ENCODE results near the gene TMEM260. TPM values are rescaled to one million over a fixed set of nuclear protein-coding genes. Genes with fewer than 3 reads are reported as not detected.
"Not testable (repeated sequence)": the region's sequence is repeated elsewhere in the genome, so short reads cannot be mapped to it uniquely, and the experiment has no call there.

The TMEM260 gene
- total RNA-seq, 1 donor from 2014 or later = 17.9 TPM

DNA sequence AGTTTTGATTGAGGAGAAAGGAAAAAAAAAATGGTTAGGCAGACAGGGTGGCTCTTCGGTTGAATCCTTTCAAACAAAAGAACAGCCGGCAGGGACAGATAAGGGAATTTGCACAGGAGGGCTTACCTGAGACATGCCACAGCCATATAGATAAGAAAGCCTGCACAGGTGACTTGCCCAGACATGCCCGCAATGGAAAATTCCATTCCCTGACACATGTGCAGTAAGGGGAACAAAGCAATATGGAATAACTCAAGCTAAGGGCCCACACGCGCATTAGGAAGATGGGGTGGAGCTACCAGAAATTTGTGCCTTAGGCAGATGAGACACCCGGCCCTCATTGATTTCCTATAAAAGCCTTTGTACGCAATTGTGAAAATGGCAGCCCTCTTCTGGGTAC is 86.7 kb downstream of the TMEM260 start:
- FAIRE-seq (no peak), DNase-seq (ENCODE audit: low spot score in 2 of 2) (no peak)

DNA sequence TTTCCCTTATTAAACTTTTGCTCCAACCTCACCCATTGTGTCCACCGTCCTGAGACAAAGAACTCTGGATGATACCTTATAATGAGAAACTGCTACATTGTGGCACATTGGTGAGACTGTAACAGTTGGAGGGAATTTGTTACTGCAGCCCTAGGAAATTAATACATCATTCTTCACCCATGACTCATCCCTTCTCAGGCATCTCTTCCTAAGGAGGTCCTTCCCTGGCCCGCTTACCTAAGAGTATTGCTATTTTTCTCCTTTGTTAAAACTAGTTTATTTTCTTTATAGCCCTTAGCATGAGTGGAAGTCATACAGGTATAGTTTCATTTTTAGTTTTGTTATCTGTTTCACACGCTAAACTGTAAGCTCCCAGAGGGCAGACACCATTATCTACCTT is 87.1 kb downstream of the TMEM260 start:
- no peak for FAIRE-seq
- no peak for DNase-seq (ENCODE audit: low spot score in 2 of 2)

DNA sequence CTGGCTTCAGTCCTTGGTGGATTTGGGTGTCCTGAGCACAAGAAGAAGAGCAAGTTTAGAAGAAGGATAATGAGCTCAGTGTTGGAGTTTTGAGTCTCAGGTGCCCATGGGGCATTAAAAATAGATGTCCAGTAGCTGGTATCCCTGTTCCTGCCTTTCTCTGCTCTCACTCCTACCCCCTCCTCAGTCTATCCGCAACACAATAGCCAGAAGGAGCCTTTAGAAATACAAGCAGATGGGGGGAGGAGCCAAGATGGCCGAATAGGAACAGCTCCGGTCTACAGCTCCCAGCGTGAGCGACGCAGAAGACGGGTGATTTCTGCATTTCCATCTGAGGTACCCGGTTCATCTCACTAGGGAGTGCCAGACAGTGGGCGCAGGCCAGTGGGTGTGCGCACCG is 87.7 kb downstream of the TMEM260 start:
- not testable (repeated sequence) for DNase-seq (ENCODE audit: low spot score in 2 of 2); FAIRE-seq

DNA sequence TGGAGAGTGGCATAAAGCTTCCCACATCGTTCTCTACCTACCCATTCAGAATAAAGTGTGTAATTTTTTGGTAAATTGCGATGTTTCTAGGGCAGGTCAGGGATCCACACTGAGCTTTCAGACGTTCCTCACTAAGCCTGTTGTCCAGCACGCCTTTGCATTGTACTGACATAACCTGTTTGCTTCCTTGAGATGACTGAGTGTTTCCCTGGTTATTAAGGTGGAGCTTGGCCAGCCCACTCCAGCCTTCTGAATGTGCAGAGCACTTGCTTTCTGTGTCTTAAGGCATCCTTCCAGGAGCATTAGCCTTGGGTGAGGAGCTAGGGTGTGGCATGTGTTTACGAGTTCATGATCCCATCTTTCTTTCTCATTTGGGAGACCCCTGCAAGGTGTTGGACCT is 96.4 kb downstream of the TMEM260 start:
- FAIRE-seq = no peak
- DNase-seq (ENCODE audit: low spot score in 2 of 2) = no peak

DNA sequence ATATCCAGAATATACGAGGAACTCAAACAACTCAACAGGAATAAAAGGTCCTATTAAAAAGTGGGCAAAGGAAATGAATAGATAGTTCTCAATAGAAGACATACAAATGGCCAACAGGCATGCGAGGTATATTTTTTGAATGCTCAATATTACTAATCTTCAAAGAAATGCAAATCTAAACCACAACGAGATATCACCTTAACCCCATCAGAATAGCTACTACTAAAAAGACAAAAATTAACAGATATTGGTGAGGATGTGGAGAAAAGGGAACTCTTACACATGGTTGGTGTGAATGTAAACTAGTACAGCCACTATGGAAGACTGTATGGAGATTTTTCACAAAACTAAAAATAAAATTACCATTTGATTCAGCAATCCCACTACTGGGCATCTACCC is 99.2 kb downstream of the TMEM260 start:
- no peak for DNase-seq (ENCODE audit: low spot score in 2 of 2)
- FAIRE-seq = no peak

DNA sequence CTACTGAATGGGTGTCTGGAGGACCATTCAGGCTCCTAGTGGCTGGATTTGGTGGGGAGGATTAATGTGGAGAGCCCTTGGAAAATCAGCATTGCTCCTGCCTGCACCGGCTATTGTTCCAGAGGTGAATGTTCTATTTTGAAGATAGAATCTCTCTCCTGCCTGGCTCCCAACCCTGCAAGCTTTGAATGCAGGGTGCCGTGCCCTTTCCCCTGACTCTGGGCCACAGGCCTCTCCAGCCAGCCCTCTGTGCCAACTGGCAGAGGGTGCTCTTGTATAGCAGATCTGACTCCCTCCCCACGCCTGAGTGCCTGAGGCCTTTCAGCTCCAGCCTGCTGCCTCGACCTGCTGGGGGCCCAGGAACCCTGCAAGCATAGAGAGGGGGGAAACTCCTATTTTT is 106.8 kb downstream of the TMEM260 start:
- FAIRE-seq (no peak), DNase-seq (ENCODE audit: low spot score in 2 of 2) (no peak)

DNA sequence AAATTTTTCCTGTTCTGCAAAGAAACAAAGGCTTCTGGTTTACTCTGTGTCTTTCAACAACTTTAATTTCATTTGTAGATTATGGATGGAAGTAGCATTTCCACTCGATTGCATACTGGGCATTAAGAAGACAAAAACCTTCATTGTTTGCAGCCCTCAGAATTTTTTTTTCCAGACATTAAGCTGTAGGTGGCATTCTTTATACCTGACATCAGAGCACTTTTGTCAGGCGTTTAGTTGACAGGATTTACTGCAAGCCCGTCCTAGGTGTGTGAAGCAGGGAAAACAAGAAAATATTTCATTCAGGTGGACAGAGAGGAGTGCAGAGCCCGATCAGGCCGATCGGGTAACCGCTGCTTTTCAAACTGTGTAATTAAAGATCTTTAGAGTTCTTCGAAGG is 107.5 kb downstream of the TMEM260 start:
- DNase-seq (ENCODE audit: low spot score in 2 of 2) = no peak
- FAIRE-seq = no peak

DNA sequence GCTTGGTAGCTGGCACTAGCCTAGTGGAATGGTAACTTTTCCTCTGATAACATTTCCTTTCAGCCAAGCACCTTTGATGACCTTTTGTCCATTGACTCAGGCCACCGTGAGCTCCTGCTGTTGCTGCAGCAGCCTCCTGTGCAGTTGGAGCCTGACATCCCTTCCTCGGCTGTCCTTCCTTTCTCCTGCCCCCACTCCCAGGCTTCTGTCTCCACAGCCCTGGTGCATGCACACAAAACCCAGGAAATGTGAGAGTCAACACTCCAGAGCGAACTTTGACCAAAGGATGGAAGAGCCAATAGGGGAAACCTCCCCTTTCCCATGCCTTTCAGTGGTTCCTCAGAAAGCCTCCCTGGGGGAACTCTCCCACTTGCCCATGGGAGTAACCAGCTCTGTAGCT is 115.0 kb downstream of the TMEM260 start:
- FAIRE-seq = no peak

DNA sequence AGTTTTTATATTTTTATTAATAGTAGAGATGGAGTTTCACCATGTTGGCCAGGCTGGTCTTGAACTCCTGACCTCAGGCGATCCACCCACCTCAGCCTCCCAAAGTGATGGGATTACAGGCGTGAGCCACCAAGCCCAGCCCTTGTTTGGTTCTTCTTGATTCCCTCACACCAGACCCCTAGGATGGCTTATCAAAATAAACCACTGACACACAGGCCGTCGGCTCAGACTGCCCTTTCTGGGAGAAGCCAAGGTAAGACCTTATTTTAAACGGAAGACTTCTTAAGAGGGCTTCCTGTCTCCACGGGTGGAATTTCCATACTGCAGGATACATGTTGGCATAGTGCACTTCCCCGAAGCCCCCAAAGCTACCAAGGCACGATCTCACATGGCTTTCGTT is 115.6 kb downstream of the TMEM260 start:
- DNase-seq (ENCODE audit: low spot score in 2 of 2); FAIRE-seq: not testable (repeated sequence)

More for the DNA sequence above, 115.0 kb downstream of the TMEM260 start:
- no peak for DNase-seq (ENCODE audit: low spot score in 2 of 2)

Other genes starting within 250 kb of the TMEM260 start
- gene OTX2, start 230.7 kb downstream of the TMEM260 start, total RNA-seq = 0.41 TPM